Skeletal muscle tissue (tissue), 4 donors: ENCODE measurements around the gene RTKN2. TPM values are rescaled to one million over a fixed set of nuclear protein-coding genes. Genes with fewer than 3 reads are reported as not detected.

Experiments
- H3K27ac ChIP-seq: one replicate; pipeline ENCODE4 v1.7.0; 2013; ENCODE audit warnings: mild to moderate bottlenecking, low read depth, low read length, inconsistent platforms
- H3K27me3 ChIP-seq, 3 donors: one replicate each; pipeline ENCODE4 v1.7.0; 2013; ENCODE audit warnings: low read length in 3 of 3; ENCODE audit not compliant: control insufficient read depth in 3 of 3, insufficient read depth in 3 of 3
- H3K36me3 ChIP-seq, 3 donors: one replicate each; pipeline ENCODE4 v1.7.0; 2013; ENCODE audit warnings: low read length in 3 of 3; ENCODE audit not compliant: control insufficient read depth in 3 of 3, insufficient read depth in 3 of 3
- H3K4me1 ChIP-seq, 3 donors: one replicate each; pipeline ENCODE4 v1.7.0; 2013; ENCODE audit warnings: low read length in 3 of 3, mild to moderate bottlenecking in 3 of 3; ENCODE audit not compliant: control insufficient read depth in 3 of 3, insufficient read depth in 3 of 3
- H3K4me3 ChIP-seq, 3 donors: one replicate each; pipeline ENCODE4 v1.7.0; 2013; ENCODE audit warnings: low read length in 3 of 3
- H3K9ac ChIP-seq, 3 donors: one replicate each; pipeline ENCODE4 v1.7.0; 2013; ENCODE audit warnings: low read length in 3 of 3, mild to moderate bottlenecking in 3 of 3, moderate library complexity in 2 of 3, low read depth in 1 of 3
- H3K9me3 ChIP-seq, 3 donors: one replicate each; pipeline ENCODE4 v1.7.0; 2013; ENCODE audit warnings: low read length in 3 of 3; ENCODE audit not compliant: control insufficient read depth in 3 of 3
- total RNA-seq: library from RNA; depleted of rRNA; stranded (reverse); fragments of >200 nt; gene quantifications from one replicate; pipeline ENCODE4 v1.2.3, GENCODE V29; 2014
- donor health status: Osteomylitis.

The RTKN2 gene, protein sequence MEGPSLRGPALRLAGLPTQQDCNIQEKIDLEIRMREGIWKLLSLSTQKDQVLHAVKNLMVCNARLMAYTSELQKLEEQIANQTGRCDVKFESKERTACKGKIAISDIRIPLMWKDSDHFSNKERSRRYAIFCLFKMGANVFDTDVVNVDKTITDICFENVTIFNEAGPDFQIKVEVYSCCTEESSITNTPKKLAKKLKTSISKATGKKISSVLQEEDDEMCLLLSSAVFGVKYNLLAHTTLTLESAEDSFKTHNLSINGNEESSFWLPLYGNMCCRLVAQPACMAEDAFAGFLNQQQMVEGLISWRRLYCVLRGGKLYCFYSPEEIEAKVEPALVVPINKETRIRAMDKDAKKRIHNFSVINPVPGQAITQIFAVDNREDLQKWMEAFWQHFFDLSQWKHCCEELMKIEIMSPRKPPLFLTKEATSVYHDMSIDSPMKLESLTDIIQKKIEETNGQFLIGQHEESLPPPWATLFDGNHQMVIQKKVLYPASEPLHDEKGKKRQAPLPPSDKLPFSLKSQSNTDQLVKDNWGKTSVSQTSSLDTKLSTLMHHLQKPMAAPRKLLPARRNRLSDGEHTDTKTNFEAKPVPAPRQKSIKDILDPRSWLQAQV
- 2.1 TPM for total RNA-seq

DNA sequence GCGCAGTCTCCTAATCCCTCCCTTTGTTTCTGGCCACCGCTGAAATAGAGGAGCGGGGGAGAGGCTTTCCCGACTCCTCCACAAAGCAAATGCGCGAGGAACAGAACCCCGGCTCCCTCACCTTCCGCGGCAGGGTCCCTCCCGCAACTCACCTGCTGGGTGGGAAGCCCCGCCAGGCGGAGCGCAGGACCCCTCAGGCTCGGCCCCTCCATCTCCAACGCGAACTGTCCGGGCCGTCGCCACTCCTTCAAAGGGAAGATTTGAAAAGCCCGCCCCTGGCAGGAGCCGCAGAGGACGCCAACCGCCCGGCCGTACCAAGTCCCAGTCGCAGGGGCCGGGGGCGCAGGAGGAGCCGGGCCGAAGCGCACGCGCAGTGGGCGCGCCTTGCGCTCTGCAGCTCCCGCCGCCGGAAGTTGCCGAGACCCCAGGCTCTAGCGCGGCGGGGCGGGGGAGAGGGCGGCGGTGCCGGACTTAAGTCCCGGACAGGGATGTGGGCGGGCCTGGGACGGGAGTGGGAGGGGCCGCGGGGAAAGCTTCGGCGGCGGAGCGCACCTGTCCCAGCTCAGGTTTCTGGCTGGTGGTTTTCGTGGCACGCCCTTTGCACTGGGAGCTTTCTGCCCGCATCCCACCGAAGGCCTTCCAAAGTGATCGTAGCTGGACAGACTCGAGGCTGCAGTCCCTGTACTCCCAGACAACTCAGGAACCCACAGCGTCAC, at the start of gene RTKN2:
RTKN2 (minus strand) TSS at position 446 of the 716 bp plus-strand sequence; CDS start at position 212, 234 bp downstream.
- peaks cover 0 to 13% (median 5%) of the 10 kb centered on the region in 3 donors for H3K27me3 ChIP-seq
- peak within 1 kb of the TSS; percentile 73 to 79 (median 77) for H3K4me3 ChIP-seq
- H3K9me3 ChIP-seq, result no peaks in the 10 kb centered on the region
- H3K36me3 ChIP-seq, result no peaks in the 10 kb centered on the region
- no peak within 1 kb of the TSS for H3K27ac ChIP-seq
- peak within 1 kb of the TSS; percentile 54 to 69 (median 58) for H3K9ac ChIP-seq
- peaks cover 8 to 12% (median 11%) of the 10 kb centered on the region in 3 donors for H3K4me1 ChIP-seq

DNA sequence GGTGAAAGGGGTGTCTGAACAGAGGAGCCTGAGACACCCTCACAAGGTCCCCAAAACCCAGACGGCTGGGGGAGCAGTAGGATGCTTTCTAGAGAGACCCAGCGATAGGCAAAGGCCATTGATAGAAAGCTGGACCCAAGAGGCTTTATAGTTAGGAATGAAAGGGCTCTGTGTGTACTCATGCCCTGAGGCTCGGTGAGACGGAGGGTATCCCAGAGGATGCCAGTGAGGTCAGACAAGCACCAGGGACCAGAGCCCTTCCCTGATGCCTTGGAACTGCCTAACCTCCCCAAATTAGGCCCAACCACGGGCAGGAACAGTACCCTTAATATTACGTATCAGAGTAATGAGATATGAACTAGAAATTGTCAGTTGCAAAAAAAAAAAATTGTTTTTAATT, 48.6 kb upstream of the RTKN2 start:
- H3K27ac ChIP-seq, result no peak overlapping the region
- H3K27me3 ChIP-seq, result no peaks in the 10 kb centered on the region
- no peak overlapping the region for H3K4me3 ChIP-seq
- no peaks in the 10 kb centered on the region for H3K9me3 ChIP-seq
- no peaks in the 10 kb centered on the region for H3K4me1 ChIP-seq
- no peaks in the 10 kb centered on the region for H3K36me3 ChIP-seq
- no peak overlapping the region for H3K9ac ChIP-seq

DNA sequence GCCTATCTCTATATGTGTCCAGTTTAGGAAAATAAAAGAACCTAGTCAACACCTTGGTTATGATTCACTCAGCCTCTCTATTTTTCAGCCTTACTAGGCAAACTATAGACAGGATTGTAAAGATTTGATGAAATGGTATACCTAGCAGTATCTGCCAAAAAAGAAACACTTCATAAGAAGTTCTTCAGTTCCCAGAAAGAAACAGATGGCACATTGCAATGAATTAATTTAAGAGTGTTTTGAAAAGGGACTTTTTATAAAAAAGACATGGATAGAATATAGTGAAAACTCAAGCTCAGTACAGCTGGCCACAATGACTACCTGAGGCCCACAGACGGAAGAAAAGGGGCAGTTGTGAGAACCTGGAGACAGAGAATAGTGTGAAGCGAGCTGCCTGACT, 40.6 kb upstream of the RTKN2 start:
- no peaks in the 10 kb centered on the region for H3K4me1 ChIP-seq
- no peaks in the 10 kb centered on the region for H3K27me3 ChIP-seq
- no peak overlapping the region for H3K4me3 ChIP-seq
- no peak overlapping the region for H3K27ac ChIP-seq
- no peaks in the 10 kb centered on the region for H3K36me3 ChIP-seq
- no peak overlapping the region for H3K9ac ChIP-seq
- no peaks in the 10 kb centered on the region for H3K9me3 ChIP-seq

DNA sequence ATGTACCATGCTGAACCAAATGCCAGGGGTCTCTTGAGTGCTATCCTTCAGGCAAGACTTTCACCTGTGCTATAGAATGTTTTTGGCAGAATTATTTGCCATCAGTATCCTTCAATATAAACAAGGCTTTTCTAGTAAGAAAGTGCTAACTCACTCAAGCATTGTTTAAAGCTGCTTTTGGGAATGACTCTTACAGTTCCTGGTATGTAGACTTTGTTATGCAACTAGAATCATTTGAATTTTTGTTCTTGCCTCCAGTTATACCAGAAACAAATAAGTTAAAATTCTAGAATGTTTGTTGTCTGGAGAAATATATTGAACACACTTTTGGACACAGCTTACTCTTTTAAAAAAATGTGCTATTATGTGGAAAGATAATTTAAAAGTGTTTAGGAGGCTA, 39.5 kb upstream of the RTKN2 start:
- H3K27me3 ChIP-seq, result no peaks in the 10 kb centered on the region
- H3K36me3 ChIP-seq, result no peaks in the 10 kb centered on the region
- H3K4me3 ChIP-seq, result no peak overlapping the region
- no peak overlapping the region for H3K27ac ChIP-seq
- no peaks in the 10 kb centered on the region for H3K4me1 ChIP-seq
- no peak overlapping the region for H3K9ac ChIP-seq
- H3K9me3 ChIP-seq, result no peaks in the 10 kb centered on the region

DNA sequence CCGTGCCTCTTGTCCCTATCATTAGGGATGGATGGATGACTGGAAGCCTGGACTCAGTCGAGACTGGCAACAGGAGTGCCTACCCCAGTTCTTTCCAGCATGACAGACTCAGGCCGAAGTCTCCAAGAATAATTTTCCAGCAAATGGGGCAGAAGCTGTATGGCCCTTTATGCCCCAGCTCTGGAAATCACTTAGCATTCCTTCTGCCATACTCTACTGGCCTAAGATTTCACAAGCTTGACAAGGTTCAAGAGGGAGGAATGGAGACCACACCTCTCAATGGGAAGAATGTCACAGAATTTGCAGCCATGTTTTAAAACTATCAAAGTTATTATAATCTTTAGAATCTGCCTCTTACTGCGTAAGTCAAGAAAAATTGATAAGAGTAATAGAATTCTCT, 39.0 kb upstream of the RTKN2 start:
- Histone ChIP-seq H3K36me3 (no peaks in the 10 kb centered on the region), H3K9me3 (no peaks in the 10 kb centered on the region)

DNA sequence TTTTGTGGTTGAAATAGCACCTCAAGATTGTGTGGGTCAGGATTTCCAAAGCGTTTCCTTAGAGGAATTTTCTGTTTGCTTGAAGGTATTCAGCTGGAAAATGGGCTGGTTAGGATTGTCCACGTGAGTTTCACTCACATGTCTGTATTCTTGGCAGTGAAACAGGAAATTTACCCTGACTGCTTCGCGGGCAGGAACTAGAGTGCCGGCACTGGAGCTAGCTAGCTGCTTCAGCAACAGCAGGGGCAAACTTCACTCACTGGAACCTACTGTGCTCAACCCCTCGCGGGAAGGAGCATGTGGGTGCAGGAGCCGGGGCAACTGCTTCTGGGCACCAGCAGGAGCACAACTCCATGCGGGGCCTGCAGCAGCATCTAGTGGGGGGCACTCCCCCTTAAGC, 38.0 kb upstream of the RTKN2 start:
- Histone ChIP-seq H3K9ac (no peak overlapping the region), H3K36me3 (no peaks in the 10 kb centered on the region), H3K4me3 (no peak overlapping the region), H3K27ac (no peak overlapping the region), H3K27me3 (no peaks in the 10 kb centered on the region), H3K9me3 (no peaks in the 10 kb centered on the region), H3K4me1 (no peaks in the 10 kb centered on the region)

More for the DNA sequence above, 39.0 kb upstream of the RTKN2 start:
- Histone ChIP-seq H3K9ac (no peak overlapping the region), H3K4me3 (no peak overlapping the region), H3K4me1 (no peaks in the 10 kb centered on the region), H3K27ac (no peak overlapping the region), H3K27me3 (no peaks in the 10 kb centered on the region)

DNA sequence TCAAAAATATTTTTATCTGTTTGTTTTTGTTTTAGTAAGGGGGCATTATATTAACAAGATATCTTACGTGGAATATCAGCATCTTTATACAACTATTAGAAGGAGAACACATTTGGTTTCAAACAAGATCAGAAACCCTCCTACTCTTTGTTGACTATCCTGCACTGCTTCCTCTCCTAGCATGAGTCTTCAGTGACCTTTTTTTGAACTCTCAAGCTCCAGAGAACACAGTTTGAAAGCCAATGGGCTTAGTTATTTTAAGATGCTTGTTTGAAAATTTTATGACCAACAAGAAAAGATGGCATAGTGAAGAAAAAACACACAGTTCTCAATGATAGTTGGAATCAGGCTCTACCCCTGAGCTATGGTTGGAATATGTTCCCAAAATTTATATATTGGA, 37.2 kb upstream of the RTKN2 start:
- Histone ChIP-seq H3K27ac (no peak overlapping the region), H3K9me3 (no peaks in the 10 kb centered on the region), H3K36me3 (no peaks in the 10 kb centered on the region), H3K9ac (no peak overlapping the region), H3K4me1 (no peaks in the 10 kb centered on the region), H3K4me3 (no peak overlapping the region), H3K27me3 (no peaks in the 10 kb centered on the region)

DNA sequence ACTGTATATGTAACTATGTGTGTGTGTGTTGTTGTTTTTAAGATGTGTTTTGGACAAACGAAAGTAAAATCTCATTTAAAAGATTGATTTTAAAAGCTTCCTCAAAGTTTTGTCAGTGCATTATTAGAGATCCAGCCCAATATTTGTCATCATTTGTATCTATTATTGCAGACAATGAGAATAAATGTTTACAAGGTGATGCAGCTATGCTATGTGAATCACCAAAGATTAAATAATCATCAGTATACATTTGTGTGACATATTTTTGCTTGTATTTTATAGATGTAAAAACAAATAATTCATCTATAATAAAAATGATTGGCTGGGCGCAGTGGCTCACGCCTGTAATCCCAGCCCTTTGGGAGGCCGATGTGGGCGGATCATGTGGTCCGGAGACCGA, 35.3 kb upstream of the RTKN2 start:
- Histone ChIP-seq H3K4me1 (no peaks in the 10 kb centered on the region), H3K27ac (no peak overlapping the region), H3K4me3 (no peak overlapping the region), H3K9me3 (no peaks in the 10 kb centered on the region), H3K36me3 (no peaks in the 10 kb centered on the region), H3K27me3 (no peaks in the 10 kb centered on the region), H3K9ac (no peak overlapping the region)

DNA sequence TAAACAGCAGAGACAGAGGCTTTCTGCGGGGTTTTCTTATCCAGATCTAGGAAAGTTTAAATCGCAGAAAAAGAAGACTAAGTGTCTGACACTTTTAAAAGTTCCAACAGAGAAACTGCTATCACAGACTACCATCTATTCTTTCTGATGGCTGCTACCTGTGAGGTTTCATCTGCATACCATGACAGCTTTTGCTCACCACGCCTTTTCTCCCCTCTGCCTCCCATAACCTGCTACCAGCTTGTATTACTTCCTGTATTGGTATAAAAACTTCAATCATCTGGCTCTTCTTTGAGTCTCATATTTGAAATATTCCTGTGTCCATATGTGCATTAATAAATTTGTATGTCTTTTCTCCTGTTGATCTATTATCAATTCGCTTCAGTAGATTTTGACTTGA, 34.1 kb upstream of the RTKN2 start:
- Histone ChIP-seq H3K4me1 (no peaks in the 10 kb centered on the region), H3K9ac (no peak overlapping the region), H3K27ac (no peak overlapping the region), H3K36me3 (no peaks in the 10 kb centered on the region), H3K27me3 (no peaks in the 10 kb centered on the region), H3K9me3 (no peaks in the 10 kb centered on the region), H3K4me3 (no peak overlapping the region)

DNA sequence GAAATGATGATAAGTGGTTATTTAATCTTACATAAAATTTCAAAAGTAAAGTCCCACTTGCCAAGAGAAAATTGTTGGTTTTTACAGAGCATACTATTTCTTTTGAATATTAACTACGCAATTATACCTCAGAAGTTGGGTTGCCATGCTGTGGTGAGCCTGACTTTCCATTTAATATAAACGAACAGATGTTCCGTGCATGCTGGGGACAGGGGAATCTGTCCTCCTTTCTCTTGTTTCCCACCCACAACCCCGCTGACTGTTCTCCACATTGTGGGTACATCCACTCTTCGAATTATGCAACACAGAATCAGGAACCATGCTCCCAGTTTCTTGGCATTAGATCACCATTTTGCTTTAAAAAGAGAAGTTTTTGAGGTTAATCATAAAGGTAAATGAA, 29.2 kb upstream of the RTKN2 start:
- no peaks in the 10 kb centered on the region for H3K9me3 ChIP-seq
- no peaks in the 10 kb centered on the region for H3K27me3 ChIP-seq
- H3K27ac ChIP-seq, result no peak overlapping the region

More for the DNA sequence above, 29.2 kb upstream of the RTKN2 start:
- H3K36me3 ChIP-seq, result no peaks in the 10 kb centered on the region
- no peaks in the 10 kb centered on the region for H3K4me1 ChIP-seq
- H3K4me3 ChIP-seq, result no peak overlapping the region
- H3K9ac ChIP-seq, result no peak overlapping the region
